Left lung (tissue), 10 donors: ENCODE results near the gene AKAP1. TPM values are rescaled to one million over a fixed set of nuclear protein-coding genes. Genes with fewer than 3 reads are reported as not detected.
A peak's percentile ranks its signal among the peaks of the same experiment; 100 is the strongest.

Experiments used
- ATAC-seq: fragments of 200-7000 bp; cut with Tn5 transposase; one replicate; pipeline ENCODE4 v1.9.1; 2020; ENCODE audit warnings: moderate library complexity
- DNase-seq, 4 donors: peaks; one replicate each; pipeline ENCODE4 v3.0.0-alpha.2; 2013 to 2020
- H3K27ac ChIP-seq, 2 donors: fragments of 200-600 bp; sonication (generic) in 1 of 2; one replicate each; pipeline versions ENCODE4 v1.5.0 to v1.8.0; 2020 to 2021
- H3K27me3 ChIP-seq, 2 donors: fragments of 200-600 bp; sonication (generic) in 1 of 2; one replicate each; pipeline versions ENCODE4 v1.5.0 to v1.8.0; 2020 to 2021
- H3K36me3 ChIP-seq, 2 donors: fragments of 200-600 bp; sonication (generic) in 1 of 2; one replicate each; pipeline versions ENCODE4 v1.5.0 to v1.8.0; 2020 to 2021
- H3K4me1 ChIP-seq, 2 donors: fragments of 200-600 bp; one replicate each; pipeline ENCODE4 v1.8.0; 2021
- H3K4me3 ChIP-seq, 2 donors: fragments of 200-600 bp; sonication (generic) in 1 of 2; one replicate each; pipeline versions ENCODE4 v1.5.0 to v1.8.0; 2020 to 2021; ENCODE audit warnings: mild to moderate bottlenecking in 1 of 2
- H3K9me3 ChIP-seq, 2 donors: fragments of 200-600 bp; sonication (generic) in 1 of 2; one replicate each; pipeline versions ENCODE4 v1.5.0 to v1.8.0; 2020 to 2021
- intact Hi-C, 2 donors: fragments of 100-400 bp; cut with DNase I; formaldehyde crosslinking; loops; one replicate each; pipeline versions ENCODE4 v1.11.2 to v1.14.2; 2022
- polyA plus RNA-seq, 6 donors: library from polyadenylated mRNA; unstranded; fragments of 120-200 nt; gene quantifications; one replicate each; pipeline ENCODE4 v1.2.1, GENCODE V29; 2013; ENCODE audit not compliant: insufficient read length in 6 of 6
- total RNA-seq, 2 donors: library from RNA; stranded (reverse); fragmentation: NEBNext Ultra II Directional; extraction: Animal tissue kit (Norgen Biotek cat#: 25700); gene quantifications; one replicate each; pipeline ENCODE4 v1.2.1, GENCODE V29; 2021
- TF ChIP-seq, protein P1 (sequence below), 2 donors: fragments of 200-600 bp; sonication (generic) in 1 of 2; IDR thresholded peaks; one replicate each; pipeline versions ENCODE4 v1.5.0 to v1.8.0; 2021; ENCODE audit warnings: antibody characterized with exemption in 2 of 2
- donor health status: DM: no; HTN: yes; CAD: no.
- donor health status: DM: no; HTN: no; CAD: no.

The AKAP1 gene
- total and polyA plus RNA-seq, 8 donors, result 39.5 to 51.6 (median 47.6) TPM

DNA sequence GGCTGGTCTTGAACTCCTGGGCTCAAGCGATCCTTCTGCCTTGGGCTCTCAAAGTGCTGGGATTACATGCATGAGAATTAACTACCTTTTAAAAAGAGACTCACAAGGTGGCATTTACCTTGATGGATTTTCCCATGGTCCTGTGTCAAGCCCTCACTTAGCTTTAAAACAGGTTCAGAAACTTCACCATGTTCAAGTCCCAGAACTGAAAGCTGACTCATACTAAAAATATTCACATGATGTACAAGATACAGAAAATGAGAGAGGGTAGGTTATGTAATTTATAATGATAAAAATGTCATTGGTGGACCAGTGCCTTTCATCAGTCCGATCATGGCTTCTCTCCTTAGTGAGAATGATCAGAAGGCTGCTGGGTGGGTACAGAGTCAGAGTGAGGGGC, 4.3 kb upstream of the AKAP1 start:
- Histone ChIP-seq H3K36me3 (no peaks in the 10 kb centered on the region), H3K4me3 (no peak overlapping the region), H3K27ac (no peak overlapping the region), H3K27me3 (no peaks in the 10 kb centered on the region), H3K9me3 (no peaks in the 10 kb centered on the region), H3K4me1 (peaks cover 0 to 17% of the 10 kb centered on the region in 2 donors)
- no peak for ATAC-seq
- TF ChIP-seq, protein P1, sequence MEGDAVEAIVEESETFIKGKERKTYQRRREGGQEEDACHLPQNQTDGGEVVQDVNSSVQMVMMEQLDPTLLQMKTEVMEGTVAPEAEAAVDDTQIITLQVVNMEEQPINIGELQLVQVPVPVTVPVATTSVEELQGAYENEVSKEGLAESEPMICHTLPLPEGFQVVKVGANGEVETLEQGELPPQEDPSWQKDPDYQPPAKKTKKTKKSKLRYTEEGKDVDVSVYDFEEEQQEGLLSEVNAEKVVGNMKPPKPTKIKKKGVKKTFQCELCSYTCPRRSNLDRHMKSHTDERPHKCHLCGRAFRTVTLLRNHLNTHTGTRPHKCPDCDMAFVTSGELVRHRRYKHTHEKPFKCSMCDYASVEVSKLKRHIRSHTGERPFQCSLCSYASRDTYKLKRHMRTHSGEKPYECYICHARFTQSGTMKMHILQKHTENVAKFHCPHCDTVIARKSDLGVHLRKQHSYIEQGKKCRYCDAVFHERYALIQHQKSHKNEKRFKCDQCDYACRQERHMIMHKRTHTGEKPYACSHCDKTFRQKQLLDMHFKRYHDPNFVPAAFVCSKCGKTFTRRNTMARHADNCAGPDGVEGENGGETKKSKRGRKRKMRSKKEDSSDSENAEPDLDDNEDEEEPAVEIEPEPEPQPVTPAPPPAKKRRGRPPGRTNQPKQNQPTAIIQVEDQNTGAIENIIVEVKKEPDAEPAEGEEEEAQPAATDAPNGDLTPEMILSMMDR (IDR thresholded peaks at IDR 0.05), result no peak
- intact Hi-C loops, result no loop called here
- no peak for DNase-seq

DNA sequence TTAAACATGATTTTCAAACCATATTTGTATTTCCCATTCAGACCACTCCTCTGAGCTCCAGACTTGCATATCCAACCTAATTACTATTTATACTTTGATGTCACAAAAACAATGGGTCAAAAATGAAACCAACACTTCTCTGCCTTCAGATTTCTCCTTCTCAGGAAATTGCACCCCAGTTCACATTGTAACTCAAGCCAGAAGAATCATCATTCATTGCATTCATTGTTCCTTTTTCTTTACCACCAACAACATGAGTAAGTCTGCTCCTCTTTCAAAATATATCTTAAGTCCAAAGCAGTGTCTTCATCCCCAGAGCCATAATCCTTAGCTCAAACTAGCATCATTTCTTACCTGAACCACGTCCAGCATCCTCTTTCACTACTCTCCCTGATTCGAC, 2.6 kb upstream of the AKAP1 start:
- ATAC-seq, result no peak
- DNase-seq, result no peak
- H3K36me3 ChIP-seq, result no peaks in the 10 kb centered on the region
- H3K4me3 ChIP-seq, result no peak overlapping the region
- no peaks in the 10 kb centered on the region for H3K9me3 ChIP-seq
- H3K4me1 ChIP-seq, result peaks cover 0 to 33% of the 10 kb centered on the region in 2 donors
- no peaks in the 10 kb centered on the region for H3K27me3 ChIP-seq
- TF ChIP-seq, protein P1 (IDR thresholded peaks at IDR 0.05), result no peak
- no peak overlapping the region for H3K27ac ChIP-seq
- intact Hi-C loops, result no loop called here

DNA sequence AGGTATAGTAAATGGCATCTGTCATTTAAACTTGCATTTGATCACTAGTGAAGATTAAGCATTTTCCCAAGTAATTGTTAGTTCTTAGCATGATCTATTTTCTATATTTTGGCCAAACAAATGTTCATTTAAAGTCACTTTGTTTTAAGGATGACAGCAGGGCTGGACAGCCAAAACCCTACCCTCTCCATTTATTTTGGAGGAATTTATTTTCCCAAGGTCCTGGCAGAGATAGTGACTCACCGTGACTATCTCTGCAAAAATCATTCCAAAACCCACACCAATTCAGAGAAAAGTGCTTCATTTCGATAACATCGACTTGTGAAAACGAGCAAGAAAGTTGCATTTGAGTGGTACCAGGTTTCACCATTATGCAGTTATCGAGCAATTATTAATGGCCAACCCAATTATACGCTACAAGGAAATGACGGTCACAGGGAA, 665 bp upstream of the AKAP1 start:
- ATAC-seq, result peak; percentile 1
- Histone ChIP-seq H3K9me3 (no peaks in the 10 kb centered on the region), H3K4me1 (peaks cover 0 to 35% of the 10 kb centered on the region in 2 donors), H3K36me3 (no peaks in the 10 kb centered on the region), H3K4me3 (peak overlapping the region; percentile 78 to 92), H3K27ac (peak overlapping the region; percentile 92 to 96), H3K27me3 (no peaks in the 10 kb centered on the region)
- DNase-seq, result no peak
- TF ChIP-seq, protein P1 (IDR thresholded peaks at IDR 0.05), result no peak
- intact Hi-C loops, result no loop called here

DNA sequence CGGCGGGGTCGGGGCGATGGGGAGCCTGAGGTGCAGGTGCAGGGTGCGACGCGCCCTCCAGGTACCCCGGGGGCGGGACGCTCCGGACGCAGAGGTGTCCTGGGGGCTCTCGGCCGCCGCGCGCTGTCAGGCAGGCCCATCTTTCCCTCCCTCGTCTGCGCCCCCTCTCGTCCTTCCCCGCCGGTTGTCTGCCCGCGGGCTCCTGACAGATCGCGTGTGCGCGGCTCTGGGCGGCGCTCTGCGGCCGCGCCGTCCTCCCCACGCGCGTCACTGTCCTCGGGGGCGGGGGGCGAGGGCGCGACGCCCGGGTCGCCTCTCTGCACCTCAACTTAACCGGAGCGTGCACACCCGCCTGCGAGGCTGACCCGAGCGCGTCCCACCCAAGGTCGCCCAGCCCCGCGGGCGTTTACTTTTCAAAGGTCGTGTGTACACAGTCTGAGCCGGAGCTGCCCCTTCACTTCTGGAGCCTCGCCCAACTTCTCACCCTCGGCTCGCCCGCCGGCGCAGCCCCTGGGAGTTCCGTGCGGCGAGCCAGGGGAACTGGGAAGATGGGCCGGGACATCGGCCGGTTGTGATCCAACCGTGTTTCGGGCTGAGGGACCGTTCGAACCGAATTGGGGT, 512 bp downstream of the AKAP1 start:
- peak; percentile 47 to 86 (median 68) for DNase-seq
- peak overlapping the region; percentile 86 to 96 for H3K27ac ChIP-seq
- no peaks in the 10 kb centered on the region for H3K27me3 ChIP-seq
- H3K4me3 ChIP-seq, result peak overlapping the region; percentile 78 to 92
- peaks cover 0 to 41% of the 10 kb centered on the region in 2 donors for H3K4me1 ChIP-seq
- ATAC-seq, result peak; percentile 56
- TF ChIP-seq, protein P1 (IDR thresholded peaks at IDR 0.05), result no peak
- H3K9me3 ChIP-seq, result no peaks in the 10 kb centered on the region
- intact Hi-C loops, result no loop called here
- H3K36me3 ChIP-seq, result no peaks in the 10 kb centered on the region

DNA sequence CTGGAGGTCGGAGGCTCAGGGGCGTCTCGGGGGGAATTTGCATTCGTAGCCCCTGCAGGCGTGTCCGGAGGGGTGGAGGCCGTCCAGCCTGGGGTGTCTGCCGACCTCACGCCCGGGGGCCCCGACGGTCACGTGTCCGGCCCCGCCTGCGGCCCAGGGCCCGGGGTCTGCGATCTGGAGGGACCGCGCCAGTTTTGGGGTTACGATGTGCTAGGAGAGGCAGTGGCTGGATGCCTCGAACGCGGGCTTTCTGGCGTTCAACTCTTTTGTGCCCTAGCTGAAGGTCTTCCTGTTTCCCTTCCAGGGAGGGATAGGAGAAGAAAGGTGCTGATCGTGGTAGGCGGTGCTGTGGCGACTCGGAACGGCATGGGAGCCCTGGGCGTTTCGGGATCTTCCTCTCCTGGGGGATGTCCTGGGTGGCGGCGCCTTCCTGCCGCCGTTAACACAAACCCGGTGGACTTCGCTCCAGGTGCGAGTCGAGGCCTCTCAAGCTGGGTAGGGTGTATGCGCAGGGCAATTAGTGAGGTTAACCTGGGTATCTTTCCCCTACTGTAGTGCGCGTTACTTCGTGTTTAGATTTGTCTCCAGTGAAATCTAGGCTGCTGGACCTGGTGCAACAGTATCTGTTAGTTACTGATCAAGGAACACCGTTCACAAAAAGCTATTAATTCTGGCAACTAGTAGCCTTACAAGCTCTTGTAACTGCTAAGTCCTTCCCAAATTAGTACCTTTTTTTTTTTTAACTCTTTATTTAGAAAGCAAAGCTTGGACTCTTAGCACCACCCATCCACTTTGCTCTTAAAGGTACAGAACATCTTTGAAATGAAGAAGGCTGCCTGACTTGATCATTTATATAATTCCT, 1.3 kb downstream of the AKAP1 start:
- DNase-seq (peak in 3 of 4 donors; percentile 12 to 83 (median 43)), ATAC-seq (peak; percentile 11)
- Histone ChIP-seq H3K36me3 (no peaks in the 10 kb centered on the region), H3K27me3 (no peaks in the 10 kb centered on the region), H3K27ac (peak overlapping the region; percentile 86 to 96), H3K4me1 (peaks cover 0 to 49% of the 10 kb centered on the region in 2 donors), H3K9me3 (no peaks in the 10 kb centered on the region), H3K4me3 (peak overlapping the region; percentile 78 to 92)
- intact Hi-C loops, result no loop called here
- TF ChIP-seq, protein P1 (IDR thresholded peaks at IDR 0.05), result no peak
